ENCODE measurements around the gene POFUT2.
A peak's percentile ranks its signal among the peaks of the same experiment; 100 is the strongest.

Gene POFUT2

GRCh38 chr21:45234965-45235364, 52.7 kb downstream of the POFUT2 start:
- no peak for TF ChIP-seq CTCF (IDR thresholded peaks at IDR 0.05; ENCODE audit: low read length)
- Histone ChIP-seq H3F3A (ENCODE audit: insufficient read depth, low read length) (no peaks in the 10 kb centered on the region), H3K4me3 (ENCODE audit: low read depth, low read length, poor library complexity, severe bottlenecking) (peak overlapping the region; percentile 80), H3K9ac (ENCODE audit: low read length) (peak overlapping the region; percentile 59; the same call in 1 of the 2 replicates), H4K20me1 (ENCODE audit: insufficient read depth, low read length) (no peaks in the 10 kb centered on the region), H3K27me3 (ENCODE audit: insufficient read depth, low read length) (no peaks in the 10 kb centered on the region), H3K4me2 (ENCODE audit: low read length) (peak overlapping the region; percentile 79), H3K4me1 (ENCODE audit: insufficient read depth, low read length, severe bottlenecking) (peaks cover 8% of the 10 kb centered on the region), H3K9me3 (ENCODE audit: low read length) (peaks cover 3% of the 10 kb centered on the region; the same call in 1 of the 2 replicates), H2AFZ (ENCODE audit: low read length) (no peak overlapping the region), H3K36me3 (ENCODE audit: insufficient read depth, low read length) (no peaks in the 10 kb centered on the region), H3K9me2 (ENCODE audit: low read depth, low read length) (no peaks in the 10 kb centered on the region), H3K27ac (ENCODE audit: low read depth, low read length, poor library complexity, severe bottlenecking) (no peak overlapping the region), H3K79me2 (ENCODE audit: insufficient read depth, low read length) (no peaks in the 10 kb centered on the region)

- Histone ChIP-seq H3K27ac (ENCODE audit: low read depth, low read length, poor library complexity, severe bottlenecking) (no peak overlapping the region), H3K4me2 (ENCODE audit: low read length) (peak overlapping the region; percentile 79), H4K20me1 (ENCODE audit: insufficient read depth, low read length) (no peaks in the 10 kb centered on the region), H3K27me3 (ENCODE audit: insufficient read depth, low read length) (no peaks in the 10 kb centered on the region), H3F3A (ENCODE audit: insufficient read depth, low read length) (no peaks in the 10 kb centered on the region), H3K9me2 (ENCODE audit: low read depth, low read length) (no peaks in the 10 kb centered on the region), H3K79me2 (ENCODE audit: insufficient read depth, low read length) (no peaks in the 10 kb centered on the region), H2AFZ (ENCODE audit: low read length) (peak overlapping the region; percentile 72), H3K36me3 (ENCODE audit: insufficient read depth, low read length) (no peaks in the 10 kb centered on the region), H3K4me1 (ENCODE audit: insufficient read depth, low read length, severe bottlenecking) (peaks cover 8% of the 10 kb centered on the region), H3K9me3 (ENCODE audit: low read length) (peaks cover 3% of the 10 kb centered on the region; the same call in 1 of the 2 replicates), H3K4me3 (ENCODE audit: low read depth, low read length, poor library complexity, severe bottlenecking) (peak overlapping the region; percentile 80), H3K9ac (ENCODE audit: low read length) (peak overlapping the region; percentile 59)
- TF ChIP-seq EZH2 (IDR thresholded peaks at IDR 0.05; ENCODE audit: borderline replicate concordance, low read length) (no peak), CTCF (IDR thresholded peaks at IDR 0.05; ENCODE audit: low read length) (no peak)
These were observed 53.6 kb downstream of the POFUT2 start for GRCh38 chr21:45234127-45234526.

- Histone ChIP-seq H3K9me3 (ENCODE audit: low read length) (peaks cover 3% of the 10 kb centered on the region; the same call in 1 of the 2 replicates), H3K27me3 (ENCODE audit: insufficient read depth, low read length) (no peaks in the 10 kb centered on the region), H3K4me2 (ENCODE audit: low read length) (no peak overlapping the region), H3K9me2 (ENCODE audit: low read depth, low read length) (no peaks in the 10 kb centered on the region), H2AFZ (ENCODE audit: low read length) (no peak overlapping the region), H3K4me3 (ENCODE audit: low read depth, low read length, poor library complexity, severe bottlenecking) (no peak overlapping the region), H3F3A (ENCODE audit: insufficient read depth, low read length) (no peaks in the 10 kb centered on the region), H4K20me1 (ENCODE audit: insufficient read depth, low read length) (no peaks in the 10 kb centered on the region), H3K9ac (ENCODE audit: low read length) (no peak overlapping the region), H3K79me2 (ENCODE audit: insufficient read depth, low read length) (no peaks in the 10 kb centered on the region), H3K4me1 (ENCODE audit: insufficient read depth, low read length, severe bottlenecking) (peaks cover 11% of the 10 kb centered on the region), H3K27ac (ENCODE audit: low read depth, low read length, poor library complexity, severe bottlenecking) (no peak overlapping the region), H3K36me3 (ENCODE audit: insufficient read depth, low read length) (no peaks in the 10 kb centered on the region)
- TF ChIP-seq EZH2 (IDR thresholded peaks at IDR 0.05; ENCODE audit: borderline replicate concordance, low read length) (no peak), CTCF (IDR thresholded peaks at IDR 0.05; ENCODE audit: low read length) (no peak)
These were observed 56.0 kb downstream of the POFUT2 start for GRCh38 chr21:45231705-45232104.

All from OCI-LY1 (cell line).